Erythroblast (primary cell): ENCODE measurements around the gene SSBP2.

Experiments
- GATA1 ChIP-seq: IDR thresholded peaks from 2 replicates; pipeline ENCODE4 v1.6.1; 2011; ENCODE audit warnings: low read depth, mild to moderate bottlenecking, control low read depth, low read length, moderate library complexity
- POLR2A ChIP-seq: IDR thresholded peaks from 2 replicates; pipeline ENCODE4 v1.6.1; 2011; ENCODE audit warnings: mild to moderate bottlenecking, low read length

DNA sequence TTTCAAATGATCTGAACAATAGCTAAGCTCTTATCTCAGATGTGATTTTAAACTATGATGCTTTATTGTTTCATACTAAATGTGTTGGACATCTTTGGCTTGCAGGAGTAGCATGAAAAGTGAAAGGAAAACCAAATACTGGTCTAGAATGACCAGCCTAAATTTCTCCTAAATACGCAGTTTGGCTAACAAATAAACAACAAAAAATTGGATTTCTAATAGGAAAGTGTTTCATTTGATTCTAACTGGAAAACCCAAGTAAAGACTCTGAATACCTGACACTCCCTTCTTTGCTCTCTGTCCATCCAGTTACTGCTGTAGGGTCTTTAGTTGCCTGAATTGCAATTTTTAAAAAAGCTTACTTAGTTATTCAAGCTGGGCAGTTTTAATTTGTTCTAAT, 245.2 kb downstream of the SSBP2 start:
- TF ChIP-seq POLR2A (no peak), GATA1 (no peak)
